Kasumi-1 (cell line): ENCODE data around the gene GBA3.

Experiments used
- DNase-seq, 2 experiments: peaks; one replicate each; lab custom pipeline; 2025; lab: John Stamatoyannopoulos, UW

The GBA3 gene

DNA sequence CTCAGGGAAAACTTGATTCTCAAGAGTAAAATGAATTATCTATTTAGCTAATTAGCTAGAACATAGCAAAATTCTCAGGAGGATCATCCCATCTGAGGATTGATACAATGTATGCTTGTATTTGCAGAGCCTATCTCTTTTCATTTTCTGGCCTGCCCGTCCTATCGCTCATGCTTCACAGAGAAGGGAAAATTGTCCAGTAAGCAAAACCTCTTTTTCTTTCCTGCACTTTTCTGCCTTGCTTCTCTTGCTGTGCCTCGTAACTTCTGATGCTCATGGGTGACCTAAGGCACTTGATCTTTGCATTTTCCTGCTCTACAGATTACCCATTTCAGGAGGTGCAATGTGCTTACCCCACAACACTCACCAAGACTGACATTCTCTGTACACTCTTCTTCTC lies 88.1 kb downstream of the GBA3 start:
- DNase-seq, result no peak

DNA sequence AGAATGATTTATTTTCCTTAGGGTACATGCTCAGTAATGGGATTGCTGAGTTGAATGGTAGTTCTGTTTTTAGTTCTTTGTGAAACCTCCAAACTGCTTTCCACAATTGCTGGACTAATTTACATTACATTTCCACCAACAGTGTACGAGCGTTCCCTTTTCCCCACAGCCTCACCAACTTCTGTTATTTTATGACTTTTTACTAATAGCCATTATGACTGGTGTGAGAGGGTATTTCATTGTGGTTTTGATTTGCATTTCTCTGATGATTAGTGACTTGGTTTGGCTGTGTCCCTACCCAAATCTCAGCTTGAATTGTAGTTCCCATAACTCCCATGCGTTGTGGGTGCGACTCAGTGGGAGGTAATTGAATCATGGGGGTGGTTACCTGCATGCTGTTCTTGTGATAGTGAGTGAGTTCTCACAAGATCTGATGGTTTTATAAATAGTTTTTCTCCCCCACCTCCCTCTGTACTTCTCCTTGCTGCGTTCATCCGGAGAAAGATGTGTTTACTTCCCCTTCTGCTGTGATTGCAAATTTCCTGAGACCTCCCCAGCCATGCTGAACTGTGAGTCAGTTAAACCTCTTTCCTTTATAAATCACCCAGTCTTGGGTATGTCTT lies 95.1 kb downstream of the GBA3 start:
- peak; percentile 44 to 58 for DNase-seq

DNA sequence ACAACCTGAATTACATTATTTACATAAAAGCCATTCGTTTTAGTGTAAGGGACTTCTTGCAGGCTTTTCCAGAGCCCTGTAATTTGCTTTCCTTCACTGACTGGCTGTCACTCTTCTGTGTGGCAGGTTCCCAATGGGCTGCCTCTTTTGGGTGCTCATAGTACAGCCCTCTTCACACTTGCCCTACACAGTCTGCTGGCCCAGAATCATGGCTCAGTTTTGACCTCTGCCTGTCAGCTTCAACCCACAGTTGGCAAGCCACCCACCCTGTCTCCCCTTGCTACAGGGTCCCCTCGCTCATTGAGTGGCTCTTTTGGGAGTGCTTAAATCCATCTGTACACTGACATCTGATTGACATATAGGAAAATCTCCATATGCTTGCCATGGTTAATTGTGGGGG lies 97.9 kb downstream of the GBA3 start:
- DNase-seq, result no peak

DNA sequence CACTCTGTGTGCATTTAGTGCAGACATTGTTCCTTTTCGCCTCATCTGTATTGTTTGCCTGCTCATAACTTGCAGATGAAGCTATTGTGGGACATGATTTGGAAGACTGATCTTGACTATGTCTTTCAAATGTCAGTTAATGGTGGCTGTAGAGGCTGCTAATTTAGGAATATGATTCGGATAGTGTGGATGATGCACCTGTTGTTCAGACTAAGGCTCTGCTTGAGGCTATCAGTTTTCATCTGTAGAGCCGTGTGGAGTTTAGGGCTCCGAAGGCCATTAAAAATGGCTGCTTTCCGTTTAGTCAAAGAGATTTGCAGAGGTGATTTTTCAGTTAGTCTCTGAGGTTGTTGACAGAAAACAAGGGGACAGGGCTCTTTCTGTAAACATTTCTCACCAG lies 102.0 kb downstream of the GBA3 start:
- DNase-seq, result no peak

DNA sequence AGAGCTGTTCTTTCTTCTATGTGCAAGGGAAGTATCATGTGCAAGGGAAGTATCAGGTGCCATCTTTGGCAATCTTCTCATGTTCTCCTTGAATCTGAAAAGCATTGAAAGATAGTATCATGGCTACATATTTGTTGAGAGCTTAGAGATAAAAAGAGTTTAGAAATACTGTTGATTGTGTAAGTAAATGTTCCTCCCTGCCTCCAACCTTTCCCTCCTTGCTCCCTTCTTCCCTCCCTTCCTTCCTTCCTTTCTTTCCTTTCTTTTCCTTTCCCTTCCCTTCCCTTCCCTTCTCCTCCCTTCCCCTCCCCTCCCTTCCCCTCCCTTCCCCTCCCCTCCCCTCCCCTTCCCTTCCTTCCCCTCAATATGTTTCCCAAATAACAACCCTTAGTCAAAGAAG lies 108.7 kb downstream of the GBA3 start:
- DNase-seq, result no peak

DNA sequence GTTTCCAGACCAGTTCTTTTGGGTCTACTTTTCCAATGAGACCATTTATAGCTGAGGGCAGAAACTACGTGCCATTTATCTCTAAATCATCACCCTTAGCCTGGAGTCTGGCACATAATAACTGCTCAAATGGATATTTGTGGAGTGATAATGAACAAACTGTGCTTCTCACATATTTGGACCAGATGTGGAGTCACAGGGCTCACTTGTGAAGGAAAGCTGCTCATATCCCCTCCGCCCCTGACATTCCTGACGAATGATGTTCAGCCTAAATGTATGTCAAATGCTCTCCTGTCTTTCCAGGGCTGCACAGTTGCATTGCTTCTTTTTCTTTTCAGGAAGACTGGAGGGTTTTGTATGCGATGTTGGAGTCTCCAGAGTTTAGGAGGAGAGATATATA lies 110.1 kb downstream of the GBA3 start:
- DNase-seq, result no peak

DNA sequence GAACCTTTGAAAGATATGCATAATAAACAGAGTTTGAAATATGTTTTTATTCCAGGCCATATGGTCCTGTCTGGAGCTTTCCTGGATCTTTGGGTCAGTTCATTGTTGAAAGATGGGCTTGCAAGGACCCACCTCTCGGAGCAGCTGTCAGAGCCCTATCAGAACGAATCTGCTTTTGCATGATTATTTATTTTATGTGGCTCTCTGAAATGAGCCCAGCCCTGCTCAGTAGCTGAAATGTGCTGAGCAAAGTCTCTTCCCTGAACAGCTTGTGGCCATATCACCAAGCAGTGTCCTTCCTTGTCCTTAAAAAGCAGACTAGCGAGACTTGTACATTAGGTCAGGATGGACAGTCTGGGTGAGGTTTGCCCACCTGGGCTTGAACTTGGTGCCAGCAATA lies 110.8 kb downstream of the GBA3 start:
- DNase-seq, result no peak

DNA sequence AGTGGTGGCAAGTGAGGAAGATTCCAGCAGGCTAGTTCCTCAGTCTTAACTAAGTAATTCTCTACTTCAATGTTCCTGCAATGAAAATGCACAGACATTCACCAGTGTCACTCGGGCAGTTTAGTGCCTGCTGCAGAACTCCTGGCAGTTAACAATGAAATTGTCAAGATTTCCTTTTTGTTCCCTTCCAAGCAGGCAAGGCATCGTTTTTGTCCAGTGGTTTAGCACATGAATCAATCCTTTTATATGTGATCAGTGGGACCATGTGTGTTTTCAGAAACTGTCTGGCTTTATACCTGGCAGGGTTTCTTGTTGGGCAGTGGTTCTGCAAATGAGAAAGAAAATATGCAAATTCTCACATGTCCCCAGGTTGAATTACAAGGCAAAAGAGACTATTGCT lies 122.2 kb downstream of the GBA3 start:
- DNase-seq, result no peak

DNA sequence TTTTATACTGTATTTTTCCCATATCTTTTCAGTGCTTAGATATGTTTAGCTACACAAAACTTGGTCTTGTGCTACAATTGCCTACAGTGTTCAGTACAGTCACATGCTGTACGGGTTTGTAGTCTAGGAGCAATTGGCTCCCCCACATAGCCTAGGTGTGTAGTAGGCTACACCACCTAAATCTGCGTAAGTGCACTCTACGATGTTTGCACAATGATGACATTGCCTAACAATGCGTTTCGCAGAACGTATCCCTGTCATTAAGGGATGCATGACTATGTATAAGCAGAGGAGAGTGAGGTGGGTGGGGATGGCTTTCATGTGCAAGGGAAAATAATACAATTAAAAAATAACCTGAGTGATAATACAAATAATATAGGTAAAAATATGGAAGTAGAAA lies 131.4 kb downstream of the GBA3 start:
- DNase-seq, result no peak

DNA sequence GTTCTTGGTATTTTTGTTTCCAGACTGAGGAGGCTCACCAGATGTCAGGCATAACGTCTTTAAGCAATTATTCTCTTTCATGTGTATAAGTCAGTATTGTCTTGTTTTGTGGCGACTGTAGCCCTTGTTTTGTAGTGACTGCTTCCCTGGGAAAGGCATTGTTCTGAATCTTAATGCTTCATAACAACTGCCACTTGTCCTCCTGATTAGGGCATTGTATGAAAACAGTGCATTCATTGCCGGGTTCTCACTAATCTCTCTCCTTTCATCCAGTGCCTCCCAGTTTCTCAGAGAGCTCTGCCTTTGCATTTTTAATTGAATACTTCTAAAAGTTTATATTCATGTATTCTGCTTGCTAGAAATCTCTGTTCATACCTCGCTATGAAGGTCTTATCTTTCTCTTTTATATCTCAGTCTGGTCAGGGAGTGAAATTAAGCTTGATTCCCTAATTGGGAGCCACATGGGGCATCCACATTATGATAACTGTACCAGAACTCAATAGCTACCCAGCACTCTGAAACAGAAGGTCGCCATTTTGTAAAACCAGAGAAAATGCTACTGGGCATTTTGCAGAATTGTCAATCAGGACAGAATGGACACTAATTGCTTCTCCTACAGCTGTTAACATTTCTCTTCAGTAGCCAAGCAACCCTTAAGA lies 149.8 kb downstream of the GBA3 start:
- no peak for DNase-seq

DNA sequence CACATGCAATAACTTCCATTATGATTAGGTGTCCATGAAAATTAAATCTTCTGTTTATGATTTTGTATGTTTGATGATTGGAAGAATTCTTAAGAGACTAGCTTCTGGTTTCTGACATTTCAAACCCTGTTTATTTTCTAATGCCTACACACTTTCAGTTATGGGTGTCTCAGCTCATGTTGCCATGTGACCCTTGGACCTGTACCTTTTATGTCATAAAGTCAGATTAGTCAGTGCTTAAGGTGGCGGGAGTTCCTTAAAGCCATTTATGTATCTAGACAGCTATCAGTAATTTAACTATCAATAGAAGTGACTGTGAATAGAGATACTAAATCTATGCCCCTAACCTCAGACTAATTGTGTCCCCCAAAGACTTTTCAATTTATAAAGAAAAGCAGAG lies 155.6 kb downstream of the GBA3 start:
- no peak for DNase-seq

DNA sequence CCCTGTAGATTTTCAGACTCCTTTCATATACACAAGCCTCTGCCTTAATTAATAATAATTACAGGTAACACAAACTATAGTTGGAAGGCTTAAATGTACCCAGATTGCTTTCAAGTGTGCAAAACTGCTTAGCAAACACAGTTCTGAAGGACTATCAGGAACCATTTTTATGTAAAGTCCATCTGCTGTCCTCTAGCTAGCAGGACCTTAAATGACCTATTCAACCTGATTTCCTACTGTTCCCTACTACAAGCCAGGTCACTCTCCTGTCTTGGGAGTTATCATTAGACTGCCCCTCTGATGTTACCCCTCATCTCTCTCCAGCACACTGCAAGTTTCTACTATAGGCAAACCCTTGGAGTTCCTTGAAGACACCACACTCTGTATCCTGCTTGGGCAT lies 157.3 kb downstream of the GBA3 start:
- no peak for DNase-seq

DNA sequence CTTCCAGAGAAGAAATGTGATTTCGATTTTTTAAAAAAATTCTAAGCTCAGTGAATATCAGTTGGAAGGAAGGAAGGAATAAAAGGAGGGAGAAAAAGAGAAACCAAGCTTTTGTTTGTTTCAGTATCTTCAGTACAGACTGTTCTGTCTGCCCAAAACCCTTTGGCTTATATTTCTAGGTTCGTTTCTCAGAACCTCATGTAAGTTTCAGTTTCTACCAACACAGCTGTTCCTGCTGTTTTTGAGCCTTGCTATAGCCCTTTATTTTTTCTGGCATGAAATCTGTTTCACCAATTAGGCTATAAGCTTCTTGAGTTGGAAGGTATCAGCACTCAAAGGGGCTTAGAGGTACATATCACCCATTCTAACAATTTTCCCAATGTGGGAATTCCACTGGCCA lies 157.9 kb downstream of the GBA3 start:
- no peak for DNase-seq

DNA sequence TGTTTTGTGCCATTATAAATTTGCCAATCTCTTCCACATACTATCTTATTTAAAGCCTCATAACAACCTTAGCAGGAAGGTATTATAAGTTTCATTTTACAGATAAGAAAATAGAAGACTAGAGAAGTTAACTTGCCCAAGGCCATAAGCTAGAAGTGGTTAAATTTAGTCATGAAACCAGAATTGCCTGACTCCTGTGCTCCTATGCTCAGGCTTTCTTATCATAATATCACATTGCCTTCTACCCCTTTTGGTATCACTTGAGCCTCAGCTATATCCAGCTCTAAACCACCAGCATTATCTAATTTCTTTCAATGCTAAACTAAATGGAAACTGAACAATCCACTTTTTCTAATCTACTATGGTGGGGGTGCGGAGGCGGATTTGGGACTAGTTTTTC lies 164.7 kb downstream of the GBA3 start:
- DNase-seq, result no peak

DNA sequence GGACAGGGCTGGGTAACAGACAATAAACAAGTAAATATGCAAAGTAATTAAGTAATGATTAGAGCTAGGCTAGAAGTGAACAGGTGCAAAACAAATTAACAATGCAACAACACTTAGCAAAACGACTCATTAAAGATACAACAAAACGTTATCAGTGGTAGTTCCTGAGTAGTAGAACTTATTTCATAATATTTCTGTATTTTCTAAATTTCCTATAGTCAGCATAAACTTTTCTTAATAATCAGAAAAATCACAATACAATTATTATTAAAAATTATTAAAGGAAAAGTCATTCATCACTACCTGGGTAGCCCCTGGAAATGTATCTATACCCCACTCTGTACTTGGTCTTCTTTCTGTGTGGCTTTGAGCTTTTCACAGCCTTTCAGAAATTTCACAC lies 166.6 kb downstream of the GBA3 start:
- no peak for DNase-seq
